HepG2 (cell line): Measurements from ENCODE around the gene ADM5. TPM values are rescaled to one million over a fixed set of nuclear protein-coding genes. Genes with fewer than 3 reads are reported as not detected.

Experiments used
- ATF3 ChIP-seq: sonication (generic); formaldehyde crosslinking; IDR thresholded peaks from 2 replicates; pipeline ENCODE4 v1.4.0; 2020; ENCODE audit warnings: missing genetic modification reagents
- CREBL2 ChIP-seq: sonication (generic); formaldehyde crosslinking; IDR thresholded peaks from 2 replicates; pipeline ENCODE4 v1.8.1; 2023; ENCODE audit warnings: missing genetic modification reagents, mild to moderate bottlenecking, borderline replicate concordance
- HDAC2 ChIP-seq: sonication (generic); formaldehyde crosslinking; IDR thresholded peaks from 2 replicates; pipeline ENCODE4 v1.4.0; 2020; ENCODE audit warnings: missing genetic modification reagents
- JARID2 ChIP-seq: sonication (generic); formaldehyde crosslinking; IDR thresholded peaks from 2 replicates; pipeline ENCODE4 v1.8.1; 2023; ENCODE audit warnings: missing genetic modification reagents, inconsistent platforms; ENCODE audit not compliant: insufficient replicate concordance
- JDP2 ChIP-seq: sonication (generic); formaldehyde crosslinking; IDR thresholded peaks from 2 replicates; pipeline ENCODE4 v1.8.1; 2022; ENCODE audit warnings: missing genetic modification reagents, borderline replicate concordance
- RAD51 ChIP-seq: fragments of 450-650 bp; IDR thresholded peaks from 2 replicates; pipeline ENCODE4 v1.6.1; 2016; ENCODE audit warnings: borderline replicate concordance
- SRSF9 ChIP-seq: fragments of 200-400 bp; formaldehyde crosslinking; IDR thresholded peaks from 2 replicates; pipeline ENCODE4 v1.6.1; 2018; ENCODE audit warnings: borderline replicate concordance, mild to moderate bottlenecking, low read depth, low read length; ENCODE audit not compliant: insufficient read depth, poor library complexity, severe bottlenecking
- TBX2 ChIP-seq: sonication (generic); formaldehyde crosslinking; IDR thresholded peaks from 2 replicates; pipeline ENCODE4 v1.5.0; 2020; ENCODE audit warnings: missing genetic modification reagents, mild to moderate bottlenecking, borderline replicate concordance
- TOPORS ChIP-seq: sonication (generic); formaldehyde crosslinking; IDR thresholded peaks from 2 replicates; pipeline ENCODE4 v1.8.0; 2023; ENCODE audit warnings: mild to moderate bottlenecking, missing genetic modification reagents
- ZBTB7A ChIP-seq: sonication (generic); formaldehyde crosslinking; IDR thresholded peaks from 2 replicates; pipeline ENCODE4 v1.8.0; 2022; ENCODE audit warnings: mild to moderate bottlenecking, missing genetic modification reagents
- ZFP1 ChIP-seq: IDR thresholded peaks from 2 replicates; pipeline ENCODE4 v1.6.1; 2016
- ZFP36L2 ChIP-seq: sonication (generic); formaldehyde crosslinking; IDR thresholded peaks from 2 replicates; pipeline ENCODE4 v1.4.0; 2020; ENCODE audit warnings: missing genetic modification reagents
- ZFP62 ChIP-seq: sonication (generic); formaldehyde crosslinking; IDR thresholded peaks from 2 replicates; pipeline ENCODE4 v1.4.0; 2020; ENCODE audit warnings: missing genetic modification reagents
- ZNF264 ChIP-seq: sonication (generic); formaldehyde crosslinking; IDR thresholded peaks from 2 replicates; pipeline ENCODE4 v1.4.0; 2020; ENCODE audit warnings: missing genetic modification reagents
- ZNF343 ChIP-seq: sonication (generic); formaldehyde crosslinking; IDR thresholded peaks from 2 replicates; pipeline ENCODE4 v1.4.0; 2020; ENCODE audit warnings: mild to moderate bottlenecking, missing genetic modification reagents
- ZNF441 ChIP-seq: sonication (generic); formaldehyde crosslinking; IDR thresholded peaks from 2 replicates; pipeline ENCODE4 v1.7.0; 2021; ENCODE audit warnings: missing genetic modification reagents, borderline replicate concordance
- ZNF720 ChIP-seq: sonication (generic); formaldehyde crosslinking; IDR thresholded peaks from 2 replicates; pipeline ENCODE4 v1.4.0; 2020; ENCODE audit warnings: missing genetic modification reagents
- ZNF737 ChIP-seq: sonication (generic); formaldehyde crosslinking; IDR thresholded peaks from 2 replicates; pipeline ENCODE4 v1.5.0; 2020; ENCODE audit warnings: missing genetic modification reagents, mild to moderate bottlenecking, borderline replicate concordance
- polyA plus RNA-seq, 8 experiments: library from polyadenylated mRNA; depleted of rRNA in 3 of 8; stranded (reverse) in 7 of 8; unstranded in 1 of 8; fragments of >200 nt; fragmentation: Illumina TruSeq in 4 of 8; extraction: Trizol in 4 of 8; gene quantifications; 2 replicates each; pipeline versions ENCODE4 v1.2.1 to v1.2.3, GENCODE V29; 2011 to 2016; ENCODE audit warnings: low read depth in 4 of 8, missing spikeins in 1 of 8, mixed read lengths in 1 of 8; ENCODE audit not compliant: insufficient read depth in 1 of 8
- total RNA-seq, 5 experiments: library from RNA; depleted of rRNA; stranded (reverse); fragments of >200 nt; fragmentation: Illumina TruSeq; extraction: Trizol; gene quantifications; 2 replicates each; pipeline ENCODE4 v1.2.3, GENCODE V29; 2016; ENCODE audit warnings: low read depth in 1 of 5
- TF ChIP-seq, protein P1 (sequence below): sonication (generic); formaldehyde crosslinking; IDR thresholded peaks from 2 replicates; pipeline ENCODE4 v1.4.0; 2020; ENCODE audit warnings: mild to moderate bottlenecking, missing genetic modification reagents
- TF ChIP-seq, protein P2 (sequence below): sonication (generic); formaldehyde crosslinking; IDR thresholded peaks from 2 replicates; pipeline ENCODE4 v1.9.0; 2022; ENCODE audit warnings: low read depth, missing genetic modification reagents

The ADM5 gene
- total and polyA plus RNA-seq, 2 of the 13 experiments (the other 11 are each of a cell fraction or from before 2014, with no cell fraction given), result 2.7 to 4.1 TPM

GRCh38 chr19:49664171-49665035 is 25.0 kb upstream of the ADM5 start (continued):
- no peak; the same call in 1 of the 2 replicates for TF ChIP-seq CREBL2 (CRISPR knock-in tag)
- TF ChIP-seq, protein P1, sequence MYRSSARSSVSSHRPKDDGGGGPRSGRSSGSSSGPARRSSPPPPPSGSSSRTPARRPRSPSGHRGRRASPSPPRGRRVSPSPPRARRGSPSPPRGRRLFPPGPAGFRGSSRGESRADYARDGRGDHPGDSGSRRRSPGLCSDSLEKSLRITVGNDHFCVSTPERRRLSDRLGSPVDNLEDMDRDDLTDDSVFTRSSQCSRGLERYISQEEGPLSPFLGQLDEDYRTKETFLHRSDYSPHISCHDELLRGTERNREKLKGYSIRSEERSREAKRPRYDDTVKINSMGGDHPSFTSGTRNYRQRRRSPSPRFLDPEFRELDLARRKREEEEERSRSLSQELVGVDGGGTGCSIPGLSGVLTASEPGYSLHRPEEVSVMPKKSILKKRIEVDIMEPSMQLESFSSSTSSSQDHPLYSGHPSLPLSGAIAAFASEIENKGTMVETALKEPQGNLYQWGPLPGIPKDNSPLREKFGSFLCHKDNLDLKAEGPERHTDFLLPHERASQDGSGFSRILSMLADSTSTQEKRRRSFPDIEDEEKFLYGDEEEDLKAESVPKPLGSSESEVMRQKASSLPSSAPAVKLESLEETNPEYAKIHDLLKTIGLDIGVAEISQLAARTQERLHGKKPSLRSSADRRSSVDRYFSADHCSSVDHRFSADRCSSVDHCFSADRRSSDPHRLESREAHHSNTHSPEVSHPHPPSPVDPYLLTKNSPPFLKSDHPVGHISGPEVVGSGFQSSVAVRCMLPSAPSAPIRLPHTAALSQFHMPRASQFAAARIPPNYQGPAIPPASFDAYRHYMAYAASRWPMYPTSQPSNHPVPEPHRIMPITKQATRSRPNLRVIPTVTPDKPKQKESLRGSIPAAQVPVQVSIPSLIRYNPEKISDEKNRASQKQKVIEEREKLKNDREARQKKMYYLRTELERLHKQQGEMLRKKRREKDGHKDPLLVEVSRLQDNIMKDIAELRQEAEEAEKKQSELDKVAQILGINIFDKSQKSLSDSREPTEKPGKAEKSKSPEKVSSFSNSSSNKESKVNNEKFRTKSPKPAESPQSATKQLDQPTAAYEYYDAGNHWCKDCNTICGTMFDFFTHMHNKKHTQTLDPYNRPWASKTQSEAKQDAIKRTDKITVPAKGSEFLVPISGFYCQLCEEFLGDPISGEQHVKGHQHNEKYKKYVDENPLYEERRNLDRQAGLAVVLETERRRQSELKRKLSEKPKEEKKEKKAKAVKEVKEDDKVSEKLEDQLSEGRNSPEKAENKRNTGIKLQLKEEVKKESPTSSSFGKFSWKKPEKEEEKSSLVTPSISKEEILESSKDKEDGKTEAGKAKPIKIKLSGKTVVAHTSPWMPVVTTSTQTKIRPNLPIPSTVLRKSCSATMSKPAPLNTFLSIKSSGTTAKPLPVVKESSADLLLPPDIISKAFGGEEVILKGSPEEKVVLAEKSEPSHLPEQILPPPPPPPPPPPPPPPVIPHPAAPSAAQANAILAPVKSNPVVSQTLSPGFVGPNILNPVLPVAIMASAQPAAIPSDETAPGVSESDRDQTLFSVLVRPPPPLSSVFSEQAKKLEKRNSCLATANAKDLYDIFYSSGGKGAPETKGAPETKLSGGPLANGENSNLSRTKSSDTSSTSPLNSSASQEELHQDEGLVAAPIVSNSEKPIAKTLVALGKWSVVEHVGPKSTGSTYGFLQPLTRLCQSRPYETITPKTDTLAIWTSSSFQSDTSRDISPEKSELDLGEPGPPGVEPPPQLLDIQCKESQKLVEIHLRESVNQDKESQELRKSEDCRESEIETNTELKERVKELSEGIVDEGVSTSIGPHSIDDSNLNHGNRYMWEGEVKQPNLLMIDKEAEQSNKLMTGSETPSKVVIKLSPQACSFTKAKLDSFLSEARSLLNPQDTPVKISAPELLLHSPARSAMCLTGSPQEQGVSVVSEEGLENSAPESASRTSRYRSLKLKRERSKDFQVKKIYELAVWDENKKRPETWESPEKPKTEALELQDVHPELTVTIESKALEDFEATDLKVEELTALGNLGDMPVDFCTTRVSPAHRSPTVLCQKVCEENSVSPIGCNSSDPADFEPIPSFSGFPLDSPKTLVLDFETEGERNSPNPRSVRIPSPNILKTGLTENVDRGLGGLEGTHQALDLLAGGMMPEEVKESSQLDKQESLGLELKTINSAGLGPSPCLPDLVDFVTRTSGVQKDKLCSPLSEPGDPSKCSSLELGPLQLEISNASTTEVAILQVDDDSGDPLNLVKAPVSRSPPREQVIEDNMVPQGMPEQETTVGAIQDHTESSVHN (CRISPR knock-in tag), result no peak
- no peak for TF ChIP-seq SRSF9
- no peak for TF ChIP-seq ZNF737 (CRISPR knock-in tag)
- no peak for TF ChIP-seq RAD51
- no peak for TF ChIP-seq JARID2 (CRISPR knock-in tag)
- no peak for TF ChIP-seq ZNF720 (CRISPR knock-in tag)
- no peak for TF ChIP-seq TOPORS (CRISPR knock-in tag)
- no peak for TF ChIP-seq ZNF343 (CRISPR knock-in tag)
- TF ChIP-seq ZNF441 (CRISPR knock-in tag), result peak; percentile 56; the same call in 1 of the 2 replicates
- TF ChIP-seq JDP2 (CRISPR knock-in tag), result no peak
- 0 out of 2 replicates have a peak, but pooled peaks have one; percentile 31 for TF ChIP-seq TBX2 (CRISPR knock-in tag)
- peak; percentile 44; the same call in 1 of the 2 replicates for TF ChIP-seq HDAC2
- TF ChIP-seq, protein P2, sequence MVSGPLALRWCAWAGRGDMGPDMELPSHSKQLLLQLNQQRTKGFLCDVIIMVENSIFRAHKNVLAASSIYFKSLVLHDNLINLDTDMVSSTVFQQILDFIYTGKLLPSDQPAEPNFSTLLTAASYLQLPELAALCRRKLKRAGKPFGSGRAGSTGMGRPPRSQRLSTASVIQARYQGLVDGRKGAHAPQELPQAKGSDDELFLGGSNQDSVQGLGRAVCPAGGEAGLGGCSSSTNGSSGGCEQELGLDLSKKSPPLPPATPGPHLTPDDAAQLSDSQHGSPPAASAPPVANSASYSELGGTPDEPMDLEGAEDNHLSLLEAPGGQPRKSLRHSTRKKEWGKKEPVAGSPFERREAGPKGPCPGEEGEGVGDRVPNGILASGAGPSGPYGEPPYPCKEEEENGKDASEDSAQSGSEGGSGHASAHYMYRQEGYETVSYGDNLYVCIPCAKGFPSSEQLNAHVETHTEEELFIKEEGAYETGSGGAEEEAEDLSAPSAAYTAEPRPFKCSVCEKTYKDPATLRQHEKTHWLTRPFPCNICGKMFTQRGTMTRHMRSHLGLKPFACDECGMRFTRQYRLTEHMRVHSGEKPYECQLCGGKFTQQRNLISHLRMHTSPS (CRISPR knock-in tag), result no peak
- TF ChIP-seq ZFP1 (CRISPR knock-in tag), result no peak
- no peak for TF ChIP-seq ZNF264 (CRISPR knock-in tag)
- TF ChIP-seq ZFP62 (CRISPR knock-in tag), result no peak
- TF ChIP-seq ZBTB7A (CRISPR knock-in tag), result no peak
- no peak for TF ChIP-seq ATF3 (CRISPR knock-in tag)
- no peak for TF ChIP-seq ZFP36L2 (CRISPR knock-in tag)
